Naive thymus-derived CD8-positive, alpha-beta T cell (primary cell): Measurements from ENCODE around the gene EXOC8. TPM values are rescaled to one million over a fixed set of nuclear protein-coding genes. Genes with fewer than 3 reads are reported as not detected.
A peak's percentile ranks its signal among the peaks of the same experiment; 100 is the strongest.
"Not testable (repeated sequence)": the region's sequence is repeated elsewhere in the genome, so short reads cannot be mapped to it uniquely, and the experiment has no call there.

Experiments used
- ATAC-seq, 2 donors: fragments of 150-1000 bp; cut with Tn5 transposase in 1 of 2; sonication (Bioruptor Pico), chemical (Tn5 transposase) in 1 of 2; 1 replicate in 1 of 2; 2 replicates in 1 of 2; pipeline ENCODE4 v1.10.0; 2021; ENCODE audit warnings: mild to moderate bottlenecking in 2 of 2, moderate library complexity in 2 of 2
- POLR2A ChIA-PET: fragments of 350-600 bp; sonication (Branson Sonifier 250); formaldehyde crosslinking; loops from one replicate; lab custom pipeline; 2021; ENCODE audit warnings: antibody characterized with exemption; lab: Charles Lee
- DNase-seq, 10 donors: peaks; one replicate each; pipeline versions ENCODE4 v3.0.0 to v3.0.0-alpha.2; 2020 to 2022
- H3K27ac Mint-ChIP-seq, 10 donors: one replicate each; pipeline ENCODE4 v1.8.0; 2020 to 2022; ENCODE audit warnings: mild to moderate bottlenecking in 10 of 10, mixed read lengths in 10 of 10, moderate library complexity in 4 of 10, inconsistent platforms in 1 of 10
- H3K27me3 Mint-ChIP-seq, 5 donors: one replicate each; pipeline ENCODE4 v1.8.0; 2021 to 2022; ENCODE audit warnings: mixed read lengths in 5 of 5
- H3K36me3 Mint-ChIP-seq, 3 donors: one replicate each; pipeline ENCODE4 v1.8.0; 2020 to 2022; ENCODE audit warnings: mixed read lengths in 3 of 3, mild to moderate bottlenecking in 2 of 3, inconsistent platforms in 1 of 3
- H3K4me1 Mint-ChIP-seq, 4 donors: one replicate each; pipeline ENCODE4 v1.8.0; 2021 to 2022; ENCODE audit warnings: mixed read lengths in 4 of 4
- H3K4me3 Mint-ChIP-seq, 10 donors: one replicate each; pipeline ENCODE4 v1.8.0; 2020 to 2022; ENCODE audit warnings: mild to moderate bottlenecking in 10 of 10, mixed read lengths in 10 of 10, moderate library complexity in 6 of 10, inconsistent platforms in 1 of 10
- H3K9me3 Mint-ChIP-seq, 9 donors: one replicate each; pipeline ENCODE4 v1.8.0; 2020 to 2022; ENCODE audit warnings: mixed read lengths in 9 of 9, mild to moderate bottlenecking in 3 of 9, inconsistent platforms in 1 of 9, moderate library complexity in 1 of 9
- polyA plus RNA-seq, 3 donors: library from polyadenylated mRNA; unstranded; fragments of 300-500 nt; fragmentation: Illumina TruSeq; gene quantifications; one replicate each; pipeline ENCODE4 v1.2.3, GENCODE V29; 2021
- total RNA-seq, 8 experiments: library from RNA in 2 of 8; stranded (reverse) in 2 of 8; gene quantifications; one replicate each; pipeline ENCODE4 v1.2.3 and lab custom pipeline; 2021 to 2026

The EXOC8 gene
- total and polyA plus RNA-seq, 5 experiments from 2014 or later: 1.9 to 32.1 (median 3.0) TPM

DNA sequence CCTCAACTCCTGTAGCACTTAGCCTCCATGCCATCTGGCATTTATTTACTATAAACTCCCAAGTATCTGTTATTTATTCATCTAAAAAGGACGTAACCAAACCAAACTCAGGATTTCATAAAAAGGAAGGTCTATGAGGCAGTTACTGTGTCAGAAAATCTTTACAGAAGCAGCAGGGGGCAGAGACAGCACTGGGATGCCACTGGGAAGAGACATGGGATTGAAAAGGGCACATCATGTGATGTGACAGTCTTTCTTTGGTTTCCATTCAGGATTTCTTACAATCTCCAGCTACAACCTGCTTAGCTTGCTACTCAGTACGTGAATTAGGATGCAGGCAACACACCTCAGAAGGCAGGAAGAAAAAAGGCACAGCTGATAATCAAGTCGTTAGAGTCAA lies 31.6 kb upstream of the EXOC8 start:
- Mint-ChIP-seq H3K27ac (peak overlapping the region in 3 of 10 donors; percentile 18 to 41 (median 29)), H3K4me3 (no peak overlapping the region), H3K4me1 (peaks cover 0 to 5% (median under 1%) of the 10 kb centered on the region in 4 donors), H3K36me3 (peaks cover 0 to 70% (median 0%) of the 10 kb centered on the region in 3 donors), H3K27me3 (no peaks in the 10 kb centered on the region), H3K9me3 (no peaks in the 10 kb centered on the region)
- POLR2A ChIA-PET: no interaction called here
- no peak for DNase-seq
- ATAC-seq: no peak

DNA sequence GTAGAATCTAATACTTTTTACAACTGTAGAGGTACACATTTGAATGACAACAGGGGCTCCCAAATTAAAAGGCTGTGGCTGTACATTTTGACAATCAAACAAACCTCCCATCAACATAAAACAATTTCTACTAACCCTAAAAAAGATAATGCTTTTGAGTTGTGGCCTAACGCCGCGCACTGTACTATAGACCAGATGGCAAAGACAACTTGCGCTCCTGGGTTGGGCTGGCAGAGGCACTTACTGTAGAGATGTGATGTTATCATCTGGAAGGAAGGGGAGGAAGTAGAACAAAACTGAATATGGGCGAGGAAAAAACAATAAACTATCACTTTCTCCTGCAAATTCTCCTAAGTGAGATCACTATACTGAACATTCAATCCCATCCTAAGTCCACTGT lies 26.5 kb upstream of the EXOC8 start:
- no peaks in the 10 kb centered on the region for H3K9me3 Mint-ChIP-seq
- H3K4me3 Mint-ChIP-seq: no peak overlapping the region
- no peaks in the 10 kb centered on the region for H3K27me3 Mint-ChIP-seq
- peaks cover 0 to 2% (median under 1%) of the 10 kb centered on the region in 4 donors for H3K4me1 Mint-ChIP-seq
- POLR2A ChIA-PET: no interaction called here
- DNase-seq (no peak), ATAC-seq (no peak)
- H3K36me3 Mint-ChIP-seq: peaks cover 0 to 67% (median 0%) of the 10 kb centered on the region in 3 donors
- peak overlapping the region in 4 of 10 donors; percentile 2 to 70 (median 48) for H3K27ac Mint-ChIP-seq

DNA sequence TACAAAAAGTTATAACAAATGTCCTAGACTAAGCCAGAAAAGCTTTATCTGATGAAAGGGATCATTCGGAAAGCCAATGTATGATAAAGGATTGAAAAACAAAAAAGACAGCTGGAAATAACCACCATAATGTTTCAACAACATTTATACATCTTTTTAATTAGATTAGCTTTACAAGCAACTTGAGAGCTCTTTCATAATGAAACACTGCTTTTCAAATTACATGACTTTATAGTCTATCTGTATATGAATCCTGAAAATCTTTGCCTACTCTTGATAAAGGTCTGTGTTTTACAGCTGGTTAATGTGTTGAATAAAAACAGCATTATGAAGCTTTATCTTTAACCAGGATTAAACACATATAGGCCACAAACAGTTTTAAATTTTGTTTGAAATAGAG lies 26.0 kb upstream of the EXOC8 start:
- H3K27ac Mint-ChIP-seq: peak overlapping the region in 3 of 10 donors; percentile 20 to 44 (median 26)
- no peak for DNase-seq
- H3K27me3 Mint-ChIP-seq: no peaks in the 10 kb centered on the region
- H3K9me3 Mint-ChIP-seq: no peaks in the 10 kb centered on the region
- no peak overlapping the region for H3K4me3 Mint-ChIP-seq
- peaks cover 0 to 2% (median under 1%) of the 10 kb centered on the region in 4 donors for H3K4me1 Mint-ChIP-seq
- no peak for ATAC-seq
- peaks cover 0 to 62% (median 0%) of the 10 kb centered on the region in 3 donors for H3K36me3 Mint-ChIP-seq
- POLR2A ChIA-PET: no interaction called here

GRCh38 chr1:231362325-231362724 lies 24.7 kb upstream of the EXOC8 start:
- Mint-ChIP-seq H3K27me3 (no peaks in the 10 kb centered on the region), H3K27ac (peak overlapping the region in 5 of 10 donors; percentile 13 to 68 (median 40)), H3K9me3 (no peaks in the 10 kb centered on the region), H3K4me3 (no peak overlapping the region), H3K4me1 (peaks cover 2 to 9% (median 8%) of the 10 kb centered on the region in 4 donors), H3K36me3 (peaks cover 0 to 49% (median 0%) of the 10 kb centered on the region in 3 donors)
- ATAC-seq: no peak
- no peak for DNase-seq
- POLR2A ChIA-PET: interaction anchor here (0.6 kb wide), 1 partner anchor 13 kb away, joined by 3 read pairs; no protein-coding TSS in a partner anchor

GRCh38 chr1:231359113-231359512 lies 21.5 kb upstream of the EXOC8 start:
- H3K27ac Mint-ChIP-seq: peak overlapping the region in 2 of 10 donors; percentile 26 to 40
- ATAC-seq (no peak), DNase-seq (no peak)
- H3K4me1 Mint-ChIP-seq: peaks cover 2 to 10% (median 7%) of the 10 kb centered on the region in 4 donors
- H3K36me3 Mint-ChIP-seq: peaks cover 0 to 27% (median 0%) of the 10 kb centered on the region in 3 donors
- no peaks in the 10 kb centered on the region for H3K27me3 Mint-ChIP-seq
- POLR2A ChIA-PET: no interaction called here
- H3K4me3 Mint-ChIP-seq: no peak overlapping the region
- no peaks in the 10 kb centered on the region for H3K9me3 Mint-ChIP-seq

- Mint-ChIP-seq H3K4me3 (no peak overlapping the region), H3K4me1 (peaks cover 2 to 10% (median 7%) of the 10 kb centered on the region in 4 donors), H3K9me3 (no peaks in the 10 kb centered on the region), H3K27ac (peak overlapping the region in 5 of 10 donors; percentile 7 to 56 (median 33)), H3K36me3 (peaks cover 0 to 23% (median 0%) of the 10 kb centered on the region in 3 donors), H3K27me3 (no peaks in the 10 kb centered on the region)
- POLR2A ChIA-PET: interaction anchor here (0.7 kb wide), 1 partner anchor 243 kb away, joined by 3 read pairs; no protein-coding TSS in a partner anchor
- DNase-seq (peak in 7 of 10 donors; percentile 18 to 63 (median 36)), ATAC-seq (peak; percentile 85 to 90)
Observed at GRCh38 chr1:231357831-231358354, 20.2 kb upstream of the EXOC8 start.

GRCh38 chr1:231357187-231357772 lies 19.6 kb upstream of the EXOC8 start:
- peaks cover 2 to 10% (median 7%) of the 10 kb centered on the region in 4 donors for H3K4me1 Mint-ChIP-seq
- H3K27ac Mint-ChIP-seq: peak overlapping the region in 2 of 10 donors; percentile 7 to 29
- POLR2A ChIA-PET: interaction anchor here (0.7 kb wide), 1 partner anchor 243 kb away, joined by 3 read pairs; no protein-coding TSS in a partner anchor
- DNase-seq (no peak), ATAC-seq (peak in 1 of 2 donors; percentile 19)
- H3K36me3 Mint-ChIP-seq: peaks cover 0 to 29% (median 2%) of the 10 kb centered on the region in 3 donors
- H3K9me3 Mint-ChIP-seq: no peaks in the 10 kb centered on the region
- no peaks in the 10 kb centered on the region for H3K27me3 Mint-ChIP-seq
- H3K4me3 Mint-ChIP-seq: no peak overlapping the region

- POLR2A ChIA-PET: no interaction called here
- Mint-ChIP-seq H3K27ac (peak overlapping the region in 5 of 10 donors; percentile 3 to 64 (median 32)), H3K9me3 (no peaks in the 10 kb centered on the region), H3K4me3 (no peak overlapping the region), H3K27me3 (no peaks in the 10 kb centered on the region), H3K4me1 (peaks cover 0 to 10% (median 7%) of the 10 kb centered on the region in 4 donors), H3K36me3 (peaks cover 0 to 34% (median 11%) of the 10 kb centered on the region in 3 donors)
- no peak for ATAC-seq
- no peak for DNase-seq
Observed at GRCh38 chr1:231355171-231355570, 17.5 kb upstream of the EXOC8 start.

- ATAC-seq: no peak
- peaks cover 0 to 10% (median 7%) of the 10 kb centered on the region in 4 donors for H3K4me1 Mint-ChIP-seq
- DNase-seq: no peak
- H3K4me3 Mint-ChIP-seq: no peak overlapping the region
- peaks cover 0 to 39% (median 11%) of the 10 kb centered on the region in 3 donors for H3K36me3 Mint-ChIP-seq
- H3K9me3 Mint-ChIP-seq: no peaks in the 10 kb centered on the region
- H3K27ac Mint-ChIP-seq: no peak overlapping the region
- POLR2A ChIA-PET: no interaction called here
- no peaks in the 10 kb centered on the region for H3K27me3 Mint-ChIP-seq
Observed at GRCh38 chr1:231354330-231355020, 16.8 kb upstream of the EXOC8 start.

DNA sequence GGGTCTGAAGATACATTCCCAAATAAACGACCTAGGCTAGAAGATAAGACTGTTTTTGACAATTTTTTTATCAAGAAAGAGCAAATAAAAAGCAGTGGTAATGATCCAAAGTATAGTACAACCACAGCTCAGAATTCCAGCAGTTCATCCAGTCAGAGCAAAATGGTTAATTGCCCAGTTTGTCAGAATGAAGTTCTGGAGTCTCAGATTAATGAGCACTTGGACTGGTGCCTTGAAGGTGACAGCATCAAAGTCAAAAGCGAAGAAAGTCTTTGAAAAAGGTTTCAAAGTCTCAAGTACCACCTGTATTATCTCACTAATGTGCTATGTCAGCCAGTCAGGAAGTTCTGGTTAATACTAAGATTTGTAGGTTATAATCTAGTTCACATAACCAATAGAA lies 15.4 kb upstream of the EXOC8 start:
- POLR2A ChIA-PET: no interaction called here
- H3K27ac Mint-ChIP-seq: peak overlapping the region in 2 of 10 donors; percentile 15 to 17
- no peaks in the 10 kb centered on the region for H3K27me3 Mint-ChIP-seq
- H3K36me3 Mint-ChIP-seq: peaks cover 0 to 49% (median 13%) of the 10 kb centered on the region in 3 donors
- ATAC-seq (no peak), DNase-seq (no peak)
- H3K4me1 Mint-ChIP-seq: peaks cover 2 to 9% (median 6%) of the 10 kb centered on the region in 4 donors
- no peaks in the 10 kb centered on the region for H3K9me3 Mint-ChIP-seq
- no peak overlapping the region for H3K4me3 Mint-ChIP-seq

DNA sequence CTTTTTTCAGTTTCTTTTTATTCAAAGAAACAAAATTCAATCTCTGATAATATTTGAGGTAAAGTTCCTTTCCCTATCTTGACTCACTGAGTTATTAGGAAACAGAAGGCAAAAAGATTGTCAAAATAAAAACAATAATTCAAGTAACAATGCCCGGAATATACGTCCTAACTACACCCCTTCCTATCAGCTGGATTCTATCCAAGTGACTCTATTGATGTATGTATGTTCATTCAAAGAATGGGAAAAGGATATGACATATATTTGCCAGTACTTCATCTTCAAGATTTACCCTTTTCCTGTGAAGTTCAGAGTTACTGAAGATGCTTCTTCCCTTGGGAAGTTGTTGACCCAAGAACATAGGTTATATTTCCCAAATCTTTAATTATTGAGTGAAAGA lies 14.2 kb upstream of the EXOC8 start:
- Mint-ChIP-seq H3K36me3 (peaks cover 0 to 62% (median 16%) of the 10 kb centered on the region in 3 donors), H3K4me3 (no peak overlapping the region), H3K27ac (peak overlapping the region in 1 of 10 donors; percentile 7), H3K4me1 (peaks cover 0 to 2% (median 0%) of the 10 kb centered on the region in 4 donors), H3K9me3 (no peaks in the 10 kb centered on the region), H3K27me3 (no peaks in the 10 kb centered on the region)
- no peak for ATAC-seq
- POLR2A ChIA-PET: interaction anchor here (1.0 kb wide), 1 partner anchor 14 kb away, joined by 3 read pairs; the partner anchor contains the start of gene EXOC8
- no peak for DNase-seq

DNA sequence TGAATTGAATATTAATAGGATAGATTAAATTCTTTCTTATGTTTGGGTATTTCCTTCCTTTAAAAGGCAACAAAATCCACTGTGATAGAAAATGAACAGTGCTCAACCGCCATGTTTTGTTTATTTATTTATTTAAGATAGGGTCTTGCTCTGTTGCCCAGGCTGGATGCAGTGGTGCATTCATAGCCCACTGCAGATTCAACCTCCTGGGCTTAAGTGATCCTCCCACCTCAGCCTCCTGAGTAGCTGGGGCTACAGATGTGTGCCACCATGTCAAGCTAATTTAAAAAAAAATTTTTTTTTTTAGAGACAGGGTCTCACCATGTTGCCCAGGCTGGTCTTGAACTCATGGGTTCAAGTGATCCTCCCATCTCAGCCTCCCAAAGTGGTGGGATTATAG lies 11.2 kb upstream of the EXOC8 start:
- not testable (repeated sequence) for ATAC-seq, H3K27me3 Mint-ChIP-seq, H3K27ac Mint-ChIP-seq, H3K4me1 Mint-ChIP-seq, H3K9me3 Mint-ChIP-seq, H3K4me3 Mint-ChIP-seq, DNase-seq
- peaks cover 0 to 82% (median 23%) of the 10 kb centered on the region in 3 donors for H3K36me3 Mint-ChIP-seq
- POLR2A ChIA-PET: interaction anchor here (1.2 kb wide), 1 partner anchor 11 kb away, joined by 4 read pairs; the partner anchor contains the start of genes EXOC8 and SPRTN
